Epidermal melanocyte (primary cell): ENCODE results near the gene IPO7.
"Not testable (repeated sequence)": the region's sequence is repeated elsewhere in the genome, so short reads cannot be mapped to it uniquely, and the experiment has no call there.

ENCODE experiments used
- DNase-seq: peaks from one replicate; pipeline ENCODE4 v3.0.0; 2011; ENCODE audit warnings: low spot score; ENCODE audit not compliant: insufficient read length

The IPO7 gene

GRCh38 chr11:9397746-9398680 is 13.6 kb downstream of the IPO7 start:
- DNase-seq = peak; percentile 60

GRCh38 chr11:9399466-9399865 is 15.0 kb downstream of the IPO7 start:
- DNase-seq = no peak

- not testable (repeated sequence) for DNase-seq
Observed at GRCh38 chr11:9401884-9402283, 17.4 kb downstream of the IPO7 start.

GRCh38 chr11:9428706-9429105 is 44.3 kb downstream of the IPO7 start:
- DNase-seq = no peak

- DNase-seq = no peak
Observed at GRCh38 chr11:9438611-9439010, 54.2 kb downstream of the IPO7 start.

- DNase-seq = no peak
Observed at GRCh38 chr11:9446230-9446629, 61.8 kb downstream of the IPO7 start.

- no peak for DNase-seq
Observed at GRCh38 chr11:9448576-9449352, 64.3 kb downstream of the IPO7 start.

GRCh38 chr11:9452023-9452422 is 67.6 kb downstream of the IPO7 start:
- not testable (repeated sequence) for DNase-seq

- DNase-seq = no peak
Observed at GRCh38 chr11:9455722-9456121, 71.3 kb downstream of the IPO7 start.

GRCh38 chr11:9459667-9460321 is 75.3 kb downstream of the IPO7 start:
- DNase-seq = peak; percentile 23

- DNase-seq = peak; percentile 96
Observed at GRCh38 chr11:9460322-9461062, 76.0 kb downstream of the IPO7 start, which contains the start of gene ZNF143. Gene ZNF143 (plus strand): TSS chr11:9461012. CDS start chr11:9471309, 10,297 bp downstream.

- DNase-seq = peak; percentile 78
Observed at GRCh38 chr11:9461063-9461759, 76.8 kb downstream of the IPO7 start.

GRCh38 chr11:9461760-9462134 is 77.3 kb downstream of the IPO7 start:
- DNase-seq = no peak

GRCh38 chr11:9462172-9462799 is 77.8 kb downstream of the IPO7 start:
- DNase-seq = no peak

GRCh38 chr11:9462806-9463537 is 78.5 kb downstream of the IPO7 start:
- DNase-seq = no peak

- no peak for DNase-seq
Observed at GRCh38 chr11:9470765-9471164, 86.3 kb downstream of the IPO7 start.

GRCh38 chr11:9473408-9473807 is 89.0 kb downstream of the IPO7 start:
- DNase-seq = no peak

- no peak for DNase-seq
Observed at GRCh38 chr11:9479899-9480298, 95.4 kb downstream of the IPO7 start.

GRCh38 chr11:9489080-9489765 is 104.8 kb downstream of the IPO7 start:
- peak; percentile 48 for DNase-seq
